Endometrial microvascular endothelial cells (primary cell): ENCODE measurements around the gene DMBX1. TPM values are rescaled to one million over a fixed set of nuclear protein-coding genes. Genes with fewer than 3 reads are reported as not detected.

Experiments used
- in situ Hi-C: cut with HindIII; loops from 2 replicates; pipeline ENCODE4 v1.10.0; 2017; ENCODE audit warnings: low sequenced_read_pairs, low pct_unique_long_range_greater_than_20kb; ENCODE audit errors: inconsistent ontology term
- total RNA-seq: library from RNA; depleted of rRNA; stranded (reverse); fragments of >200 nt; gene quantifications from one replicate; pipeline ENCODE4 v1.2.3, GENCODE V29; 2015; ENCODE audit errors: inconsistent ontology term

DMBX1 gene
- total RNA-seq, 1 donor from 2014 or later: not detected

DNA sequence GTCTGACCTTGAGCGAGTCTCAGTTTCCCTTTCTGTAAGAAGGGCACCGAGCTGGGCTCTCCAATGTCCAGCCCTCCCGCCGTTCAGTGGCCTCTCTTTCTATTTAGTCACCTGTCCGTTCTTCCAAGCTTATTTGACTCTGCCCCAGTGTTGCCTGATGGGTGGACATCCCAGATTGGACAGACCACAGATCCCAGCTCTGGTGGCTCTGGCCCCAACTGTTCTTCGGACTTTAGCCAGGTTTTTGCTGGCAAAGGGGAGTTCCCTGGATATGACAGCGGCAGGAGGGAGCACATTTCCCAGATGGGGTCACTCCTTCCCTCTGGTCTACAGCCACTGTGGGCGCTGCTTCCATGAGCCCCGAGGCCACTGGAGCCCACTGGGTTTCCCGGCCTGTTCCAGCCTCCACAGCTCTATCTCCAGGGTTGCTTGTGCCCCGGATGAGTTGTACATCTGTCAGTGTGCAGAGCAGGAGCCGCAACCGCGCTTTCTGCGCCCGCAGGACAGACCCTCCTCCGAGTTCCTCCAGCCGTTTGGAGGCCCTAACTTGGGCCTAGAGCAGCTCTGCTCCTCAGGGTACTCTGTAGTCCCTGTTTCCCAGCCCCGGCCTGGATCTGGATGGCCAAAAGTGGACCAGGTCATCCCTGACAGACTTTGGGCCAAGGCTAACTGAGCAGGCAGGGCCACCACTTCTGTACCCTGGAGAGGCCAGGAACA lies 3.8 kb downstream of the DMBX1 start:
- in situ Hi-C loops: no loop called here

DNA sequence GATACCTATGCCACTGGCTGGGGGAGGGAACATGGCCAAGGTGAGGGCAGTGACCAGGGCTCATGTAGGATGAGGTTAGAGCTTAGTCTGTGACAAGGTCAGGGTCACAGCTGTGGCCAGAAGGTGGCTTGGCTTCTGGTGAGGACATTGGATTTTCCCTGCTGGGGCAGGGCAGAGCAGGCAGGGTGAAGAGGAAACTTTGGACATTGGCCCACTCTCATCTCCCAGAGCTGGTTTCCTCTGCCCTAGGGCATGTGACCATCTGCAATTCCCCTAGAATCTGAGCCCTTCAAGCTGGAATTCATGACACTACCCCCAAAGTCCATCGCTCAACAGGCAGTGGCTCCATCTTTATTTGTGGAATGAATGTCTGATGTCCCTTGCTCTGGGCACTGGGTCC lies 5.3 kb downstream of the DMBX1 start:
- in situ Hi-C loops: no loop called here

DNA sequence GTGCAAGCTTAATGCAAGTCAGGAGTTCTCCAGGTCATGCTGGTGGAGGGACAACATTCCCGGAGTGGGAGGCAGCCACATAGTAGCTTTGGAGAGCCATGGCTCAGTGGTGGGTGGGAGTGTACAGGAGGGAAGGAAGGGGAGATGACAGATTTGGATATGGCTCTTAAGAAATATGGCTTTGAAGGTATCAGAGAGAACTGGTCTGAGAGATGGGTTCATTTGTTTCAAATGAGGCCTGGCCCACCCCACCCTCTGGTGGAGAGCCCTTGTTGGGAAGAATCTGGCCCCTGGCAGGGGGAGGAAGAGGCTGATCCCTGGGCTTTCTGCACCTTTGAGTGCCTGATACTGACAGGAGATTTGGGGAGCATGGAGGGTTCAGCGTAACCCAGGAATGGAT lies 6.1 kb downstream of the DMBX1 start:
- in situ Hi-C loops: no loop called here

DNA sequence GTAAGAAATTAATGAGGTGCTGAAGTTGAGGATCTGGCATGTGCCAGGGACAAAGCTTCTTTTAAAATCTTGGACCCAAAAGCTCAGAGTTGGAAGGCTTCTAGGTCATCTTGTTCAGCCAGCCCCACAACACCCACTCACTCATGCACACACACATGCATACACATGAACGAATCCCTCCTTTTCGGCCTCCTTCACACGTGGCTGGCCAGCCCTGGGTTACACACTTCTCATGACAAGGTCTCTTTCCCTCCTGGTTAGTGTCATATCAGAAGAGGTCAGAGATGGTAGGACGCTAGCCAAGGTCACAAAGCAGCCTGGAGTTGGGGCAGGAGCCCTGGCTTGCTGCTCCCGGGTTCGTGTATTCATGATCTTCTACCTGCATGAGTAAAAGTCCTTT lies 6.9 kb downstream of the DMBX1 start:
- in situ Hi-C loops: no loop called here

DNA sequence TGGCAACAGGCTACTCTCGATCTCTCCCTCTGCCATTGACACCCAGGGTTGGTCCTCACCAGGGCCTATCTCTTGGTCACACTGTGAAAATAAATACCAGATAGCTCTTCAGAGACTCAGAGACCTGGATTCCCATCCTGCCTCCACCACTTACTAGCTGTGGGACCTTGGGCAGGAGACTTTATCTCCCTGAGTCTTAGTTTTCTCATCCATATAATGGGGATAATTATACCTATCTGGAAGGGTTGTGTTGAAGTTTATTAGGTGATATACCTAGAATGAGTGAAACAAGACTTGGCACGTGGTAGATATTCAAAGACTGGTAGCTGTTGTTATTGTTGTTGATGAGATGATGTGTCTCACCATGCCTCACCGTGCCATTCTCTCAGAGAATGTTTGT lies 7.4 kb downstream of the DMBX1 start:
- in situ Hi-C loops: no loop called here

DNA sequence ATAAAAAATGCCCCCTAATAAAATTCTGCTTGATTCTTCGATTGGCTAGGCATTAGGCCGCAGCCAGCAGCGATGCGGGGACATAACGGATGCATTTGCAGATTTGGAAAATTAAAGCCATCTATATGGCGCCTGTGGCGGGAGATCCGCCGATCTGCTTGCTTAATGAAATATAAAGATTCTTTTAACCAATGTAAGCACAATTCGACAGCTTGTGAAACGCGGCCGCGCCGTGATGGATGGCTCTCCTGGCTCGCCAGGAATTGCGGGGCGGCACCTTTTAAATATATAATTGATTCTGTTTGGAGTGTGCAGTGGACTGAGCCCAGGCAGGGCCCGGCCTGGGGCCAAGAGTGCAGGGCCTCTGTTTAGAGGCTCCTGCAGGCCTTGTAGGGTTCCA lies 8.0 kb downstream of the DMBX1 start:
- in situ Hi-C loops: no loop called here

DNA sequence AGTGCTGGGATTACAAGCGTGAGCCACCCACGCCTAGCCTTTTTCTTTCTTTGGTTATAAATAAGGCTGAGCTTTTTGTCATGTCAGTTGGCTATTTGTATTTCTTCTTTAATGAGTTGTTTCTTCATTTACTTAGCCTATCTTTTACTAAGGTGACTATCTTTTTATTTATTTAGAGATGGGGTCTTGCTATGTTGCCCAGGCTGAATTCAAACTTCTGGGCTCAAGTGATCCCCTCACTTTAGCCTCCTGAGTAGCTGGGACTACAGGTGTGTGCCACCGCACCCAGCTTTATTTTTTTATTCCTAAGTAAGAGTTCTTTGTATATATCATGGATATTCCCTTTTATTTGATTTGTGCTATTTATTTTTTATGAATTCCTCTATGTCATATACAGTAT lies 11.9 kb downstream of the DMBX1 start:
- in situ Hi-C loops: no loop called here

DNA sequence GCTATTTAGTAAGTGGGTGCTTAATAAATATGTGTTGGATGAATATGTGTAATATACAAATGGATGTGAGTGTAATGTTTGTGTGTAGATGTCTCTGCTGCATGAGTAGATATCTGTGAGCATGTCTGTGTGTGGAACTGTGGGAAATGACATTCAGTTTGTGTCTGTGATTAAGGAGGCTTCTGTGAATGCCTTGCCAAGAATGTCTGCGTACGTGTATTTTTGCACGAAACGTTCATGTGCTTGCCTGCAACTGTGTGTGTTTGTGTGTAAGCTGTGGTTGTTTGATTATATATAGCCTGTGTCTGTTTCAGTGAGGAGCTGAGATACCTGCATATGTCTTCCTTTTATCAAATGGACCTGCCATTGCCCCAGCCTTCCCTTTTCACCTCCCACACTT lies 13.8 kb downstream of the DMBX1 start:
- in situ Hi-C loops: no loop called here

DNA sequence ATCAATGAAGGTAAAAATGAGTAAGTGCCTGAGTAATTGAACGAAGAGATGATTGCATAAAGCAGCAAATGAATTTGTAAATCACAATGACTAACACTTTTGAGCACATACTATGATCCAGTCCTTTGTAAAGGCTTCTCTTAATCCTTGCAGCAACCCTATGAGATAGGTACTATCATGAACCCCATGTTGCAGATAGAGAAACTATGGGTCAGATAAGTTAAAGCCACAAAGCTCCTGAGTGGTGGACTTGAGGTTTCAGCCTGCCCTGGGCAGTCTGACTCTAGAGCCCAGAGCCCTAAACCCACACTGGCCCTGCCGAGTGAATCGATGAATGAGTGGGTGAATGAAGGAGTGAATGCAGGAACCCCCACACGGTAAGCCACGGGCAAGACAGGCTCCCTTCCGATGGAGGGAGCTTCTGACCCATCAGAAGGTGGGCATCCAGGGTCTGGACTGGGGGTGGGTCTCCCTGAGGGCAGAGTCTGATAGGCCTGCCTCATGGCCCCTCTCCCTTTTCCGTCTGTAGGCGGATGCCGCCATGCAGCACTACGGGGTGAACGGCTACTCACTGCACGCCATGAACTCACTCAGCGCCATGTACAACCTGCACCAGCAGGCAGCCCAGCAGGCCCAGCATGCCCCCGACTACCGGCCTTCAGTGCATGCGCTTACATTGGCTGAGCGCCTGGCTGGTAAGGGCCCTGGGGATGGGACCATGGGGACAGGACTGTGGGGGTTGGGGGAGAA lies 17.0 kb downstream of the DMBX1 start:
- in situ Hi-C loops: no loop called here

DNA sequence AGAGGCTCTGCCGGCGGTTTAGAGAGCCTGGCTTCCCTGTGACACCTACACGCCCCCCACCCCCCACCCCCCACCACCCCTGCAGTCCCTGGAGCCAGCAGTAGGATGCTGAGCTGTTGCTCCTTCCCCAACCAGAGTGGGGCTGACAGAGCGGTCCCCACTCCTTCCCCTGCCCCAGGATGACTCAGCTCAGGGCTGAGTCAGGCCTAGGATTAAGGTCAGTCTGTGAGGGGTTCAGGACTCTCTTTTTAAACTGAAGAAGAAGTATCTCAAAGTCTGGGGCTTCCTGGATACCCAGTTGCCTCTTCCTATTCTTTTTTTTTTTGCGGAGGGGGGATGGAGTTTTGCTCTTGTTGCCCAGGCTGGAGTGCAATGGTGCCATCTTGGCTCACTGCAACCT lies 19.1 kb downstream of the DMBX1 start:
- in situ Hi-C loops: no loop called here

DNA sequence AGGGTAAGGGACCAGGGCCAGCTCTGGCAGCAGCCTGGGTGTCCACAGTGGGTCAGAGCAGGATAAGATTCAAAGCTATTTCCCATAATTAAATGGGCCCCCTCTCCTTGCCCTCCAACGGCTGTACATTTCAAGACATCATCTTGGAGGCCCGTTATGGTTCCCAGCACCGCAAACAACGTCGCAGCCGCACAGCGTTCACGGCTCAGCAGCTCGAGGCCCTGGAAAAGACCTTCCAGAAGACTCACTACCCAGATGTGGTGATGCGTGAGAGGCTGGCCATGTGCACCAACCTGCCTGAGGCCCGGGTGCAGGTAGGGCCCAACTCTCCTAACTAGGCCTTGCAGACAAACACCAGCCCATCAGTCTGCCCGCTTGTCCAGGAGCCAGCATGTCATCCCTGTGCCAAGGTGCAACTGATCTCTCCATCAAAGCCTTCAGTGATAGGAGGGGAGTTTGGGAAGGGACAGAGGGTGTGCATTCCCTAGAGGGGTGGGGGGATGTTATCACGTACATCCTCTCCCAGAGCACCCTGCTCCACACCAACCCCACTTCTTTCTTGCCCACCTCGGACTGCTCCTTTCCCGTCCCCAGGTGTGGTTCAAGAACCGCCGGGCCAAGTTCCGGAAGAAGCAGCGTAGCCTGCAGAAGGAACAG lies 20.8 kb downstream of the DMBX1 start:
- in situ Hi-C loops: no loop called here

DNA sequence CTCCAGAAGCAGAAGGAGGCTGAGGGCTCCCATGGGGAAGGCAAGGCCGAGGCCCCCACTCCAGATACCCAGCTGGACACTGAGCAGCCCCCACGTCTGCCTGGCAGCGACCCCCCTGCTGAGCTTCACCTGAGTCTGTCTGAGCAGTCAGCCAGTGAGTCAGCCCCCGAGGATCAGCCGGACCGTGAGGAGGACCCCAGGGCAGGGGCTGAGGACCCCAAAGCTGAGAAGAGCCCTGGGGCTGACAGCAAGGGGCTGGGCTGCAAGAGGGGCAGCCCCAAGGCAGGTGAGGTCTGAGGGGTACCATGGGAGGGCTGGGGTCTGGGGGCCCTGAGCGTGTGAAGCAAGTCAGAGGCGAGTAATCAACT lies 21.3 kb downstream of the DMBX1 start:
- in situ Hi-C loops: no loop called here

DNA sequence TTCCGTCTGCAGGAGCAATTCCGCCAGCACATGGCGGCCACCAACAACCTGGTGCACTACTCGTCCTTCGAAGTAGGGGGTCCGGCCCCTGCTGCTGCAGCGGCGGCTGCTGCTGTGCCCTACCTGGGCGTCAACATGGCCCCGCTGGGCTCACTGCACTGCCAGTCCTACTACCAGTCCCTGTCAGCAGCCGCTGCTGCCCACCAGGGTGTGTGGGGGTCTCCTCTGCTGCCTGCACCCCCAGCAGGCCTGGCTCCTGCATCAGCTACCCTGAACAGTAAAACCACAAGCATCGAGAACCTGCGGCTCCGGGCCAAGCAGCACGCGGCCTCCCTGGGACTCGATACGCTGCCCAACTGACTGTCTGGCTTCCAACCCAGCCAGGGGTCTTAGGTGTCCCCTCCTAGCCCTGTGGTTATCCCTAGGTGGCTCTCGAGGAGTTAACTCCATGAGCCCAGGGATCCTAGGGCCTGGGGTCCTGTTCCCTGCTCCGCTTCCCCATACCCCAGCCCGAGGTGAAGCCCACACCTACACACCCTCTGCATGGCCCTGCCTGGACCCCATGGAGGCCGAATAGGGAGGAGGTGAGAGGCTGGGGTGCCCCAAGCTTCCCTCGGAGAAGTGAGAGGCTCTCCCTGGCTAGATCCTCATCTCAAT lies 22.6 kb downstream of the DMBX1 start:
- in situ Hi-C loops: no loop called here

DNA sequence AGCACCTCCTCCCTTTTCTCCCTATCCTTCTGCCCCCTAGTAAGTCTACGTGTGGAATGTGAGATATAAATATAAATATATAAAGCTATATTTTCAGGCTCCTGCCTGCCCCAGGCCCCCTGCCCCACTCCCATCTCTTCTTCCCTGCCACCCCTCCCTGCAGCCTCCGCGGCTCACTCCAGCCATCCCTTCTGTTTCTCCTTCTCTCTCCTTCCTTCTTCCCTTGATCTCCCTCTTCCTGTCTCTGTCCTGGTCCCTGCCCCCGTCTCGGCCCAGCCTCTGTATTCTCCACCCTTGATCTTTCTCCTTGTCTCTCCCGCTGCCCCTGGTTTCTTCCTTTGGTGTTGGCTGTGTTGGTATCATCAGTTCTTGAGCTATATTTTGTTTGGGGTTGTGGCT lies 23.2 kb downstream of the DMBX1 start:
- in situ Hi-C loops: no loop called here

DNA sequence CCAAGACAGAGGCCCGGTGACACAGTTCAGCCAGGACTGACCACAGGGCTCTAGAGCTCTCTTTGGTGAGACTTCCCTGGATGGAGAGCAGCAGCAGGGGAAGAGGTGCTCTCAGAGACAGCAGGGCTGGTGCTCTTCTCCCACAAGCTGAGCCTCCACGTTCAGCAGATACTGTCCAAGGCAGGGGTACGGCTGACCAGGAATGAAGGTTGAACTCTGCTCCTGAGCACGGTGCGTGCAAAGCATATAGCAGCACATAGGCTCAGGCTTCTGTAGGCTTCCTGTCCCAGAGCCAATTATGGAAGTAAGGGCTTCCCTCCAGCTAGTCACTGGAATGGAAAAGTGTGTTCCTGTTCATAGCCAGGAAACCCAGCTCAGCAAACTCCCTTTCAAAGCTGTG lies 23.9 kb downstream of the DMBX1 start:
- in situ Hi-C loops: no loop called here

DNA sequence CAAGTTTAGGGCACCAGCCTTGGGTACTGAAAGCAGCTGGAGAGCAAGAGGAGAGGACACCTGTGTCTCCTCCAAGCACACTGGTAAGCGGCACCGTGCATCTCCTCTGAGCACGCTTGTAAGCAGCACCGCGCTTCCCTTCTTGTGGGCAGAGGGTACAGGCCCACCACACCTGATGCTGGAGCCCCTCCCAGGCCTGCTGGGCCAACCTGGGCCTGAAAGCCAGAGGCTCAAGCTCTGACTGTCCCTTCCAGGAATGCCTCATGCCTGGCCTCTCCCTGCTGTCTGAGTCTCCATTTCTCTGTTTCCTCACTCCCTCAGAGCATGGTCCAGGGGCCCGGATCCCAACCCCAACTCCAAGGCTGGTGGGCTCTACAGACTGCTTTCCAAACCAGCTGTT lies 25.9 kb downstream of the DMBX1 start:
- in situ Hi-C loops: no loop called here

DNA sequence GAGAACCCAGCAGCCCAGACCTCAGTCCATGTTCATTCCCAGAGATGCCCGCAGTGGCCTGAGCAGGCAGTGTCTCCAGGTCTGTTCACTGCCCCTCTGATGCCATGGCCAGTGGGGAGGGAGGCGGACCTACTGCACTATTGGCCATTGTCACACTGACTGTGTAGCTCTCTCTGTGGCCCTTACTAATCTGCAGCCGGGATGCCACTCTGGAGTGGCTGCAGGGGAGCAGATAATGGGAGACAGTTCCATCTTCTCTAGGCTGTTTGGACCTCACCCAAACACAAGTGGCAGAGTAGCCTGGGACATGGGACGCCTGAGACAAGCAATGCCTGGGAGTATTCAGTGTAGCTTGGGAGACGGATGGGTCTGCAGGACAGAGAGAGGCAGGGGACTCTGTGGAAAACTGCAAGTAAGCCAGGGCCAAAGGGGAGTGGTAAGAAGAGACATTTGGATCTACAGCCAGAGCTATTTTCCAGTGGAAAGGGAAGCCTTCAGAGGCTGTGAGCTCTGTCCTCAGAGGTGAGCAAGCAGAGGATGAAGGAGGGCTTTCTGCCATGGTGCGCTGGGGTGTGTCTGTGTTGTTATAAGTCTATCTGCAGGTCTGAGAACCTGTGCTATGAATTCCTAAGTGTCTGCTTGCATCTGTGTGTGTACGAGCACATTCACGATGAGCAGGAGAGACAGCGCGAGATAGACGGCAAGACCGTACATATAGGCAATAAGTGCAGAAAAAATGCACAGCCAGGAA lies 26.7 kb downstream of the DMBX1 start:
- in situ Hi-C loops: no loop called here

DNA sequence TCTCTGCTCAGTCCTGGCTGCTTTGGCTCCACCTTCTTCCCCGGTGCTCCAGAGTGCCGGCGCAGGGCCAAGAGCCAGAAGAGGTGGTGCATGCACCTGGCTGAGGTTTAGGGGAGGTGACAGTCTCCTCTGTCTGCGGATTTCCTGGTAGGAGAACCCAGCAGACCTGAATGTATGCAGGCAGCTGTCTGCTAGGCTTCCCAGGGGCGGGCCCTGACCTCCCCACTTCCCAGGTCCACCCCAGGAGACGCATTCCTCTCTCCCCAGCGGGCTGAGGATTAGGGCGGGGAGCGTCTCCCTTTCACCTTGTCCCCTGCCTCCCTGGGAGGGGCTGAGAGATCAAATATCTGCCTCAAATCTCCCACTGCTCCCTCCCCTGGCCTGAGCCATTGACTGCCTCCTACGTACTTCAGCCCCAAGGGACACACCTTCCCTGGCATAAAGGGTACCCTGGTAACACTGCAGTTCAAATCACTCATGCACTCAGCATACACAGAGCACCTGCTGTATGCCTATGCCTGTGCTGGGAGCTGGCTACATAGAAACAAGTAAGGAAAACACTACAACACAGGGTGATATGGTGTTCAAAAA lies 27.5 kb downstream of the DMBX1 start:
- in situ Hi-C loops: no loop called here
